UCSD-AML1 (cell line): ENCODE results near the gene U2SURP.

Source experiments
- DNase-seq: peaks from one replicate; lab custom pipeline; 2025; ENCODE audit not compliant: unreplicated experiment; lab: John Stamatoyannopoulos, UW

Gene U2SURP

GRCh38 chr3:143001369-143002082 is at the start of gene U2SURP:
Gene U2SURP, plus strand, starts transcription at chr3:143001570. Its CDS starts 59 bp downstream, at chr3:143001629.
- DNase-seq = peak; percentile 94

- no peak for DNase-seq
Measured at GRCh38 chr3:142951794-142952193, 49.6 kb upstream of the U2SURP start.

GRCh38 chr3:142952272-142953193 is 48.8 kb upstream of the U2SURP start:
- no peak for DNase-seq

- no peak for DNase-seq
Measured at GRCh38 chr3:142953443-142953842, 47.9 kb upstream of the U2SURP start.

- no peak for DNase-seq
Measured at GRCh38 chr3:142958707-142959106, 42.7 kb upstream of the U2SURP start.

GRCh38 chr3:142960322-142960850 is 41.0 kb upstream of the U2SURP start:
- DNase-seq = no peak

- no peak for DNase-seq
Measured at GRCh38 chr3:142961539-142961938, 39.8 kb upstream of the U2SURP start.

GRCh38 chr3:142962175-142962519 is 39.2 kb upstream of the U2SURP start:
- DNase-seq = no peak

- no peak for DNase-seq
Measured at GRCh38 chr3:142962520-142963233, 38.7 kb upstream of the U2SURP start.

GRCh38 chr3:142963234-142963515 is 38.2 kb upstream of the U2SURP start:
- no peak for DNase-seq

- DNase-seq = no peak
Measured at GRCh38 chr3:142963516-142964448, 37.6 kb upstream of the U2SURP start, which contains the start of gene PAQR9. Gene PAQR9, minus strand, starts transcription at chr3:142963674. Its CDS starts 338 bp downstream, at chr3:142963336.

GRCh38 chr3:142965581-142965980 is 35.8 kb upstream of the U2SURP start:
- DNase-seq = no peak

GRCh38 chr3:142966808-142967207 is 34.6 kb upstream of the U2SURP start:
- no peak for DNase-seq

GRCh38 chr3:142968319-142969025 is 32.9 kb upstream of the U2SURP start:
- no peak for DNase-seq

- DNase-seq = no peak
Measured at GRCh38 chr3:142971431-142971830, 29.9 kb upstream of the U2SURP start.

- DNase-seq = no peak
Measured at GRCh38 chr3:142972092-142972753, 29.1 kb upstream of the U2SURP start.

GRCh38 chr3:142973217-142974009 is 28.0 kb upstream of the U2SURP start:
- no peak for DNase-seq

GRCh38 chr3:142975316-142975995 is 25.9 kb upstream of the U2SURP start:
- DNase-seq = no peak
